GM10248 (cell line): ENCODE results near the gene PSMA2.
A peak's percentile ranks its signal among the peaks of the same experiment; 100 is the strongest.
"Not testable (repeated sequence)": the region's sequence is repeated elsewhere in the genome, so short reads cannot be mapped to it uniquely, and the experiment has no call there.

ENCODE experiments used
- CTCF ChIA-PET: fragments of 300-600 bp; sonication (Branson Sonifier 250); formaldehyde crosslinking; extraction: SDS; loops from one replicate; lab custom pipeline; 2021; ENCODE audit warnings: antibody characterized with exemption; lab: Yijun Ruan, JAX
- POLR2A ChIA-PET: fragments of 350-650 bp; sonication (Branson Sonifier 250); formaldehyde crosslinking; extraction: SDS; loops from one replicate; lab custom pipeline; 2020; ENCODE audit warnings: antibody characterized with exemption; lab: Yijun Ruan, JAX
- DNase-seq: peaks from one replicate; pipeline ENCODE4 v3.0.0; 2012; ENCODE audit errors: extremely low spot score
- CTCF ChIP-seq: IDR thresholded peaks from 2 replicates; pipeline ENCODE4 v1.5.1; 2012; ENCODE audit warnings: mild to moderate bottlenecking, low read depth; ENCODE audit errors: extremely low read depth, missing control alignments, control extremely low read depth

The PSMA2 gene

DNA sequence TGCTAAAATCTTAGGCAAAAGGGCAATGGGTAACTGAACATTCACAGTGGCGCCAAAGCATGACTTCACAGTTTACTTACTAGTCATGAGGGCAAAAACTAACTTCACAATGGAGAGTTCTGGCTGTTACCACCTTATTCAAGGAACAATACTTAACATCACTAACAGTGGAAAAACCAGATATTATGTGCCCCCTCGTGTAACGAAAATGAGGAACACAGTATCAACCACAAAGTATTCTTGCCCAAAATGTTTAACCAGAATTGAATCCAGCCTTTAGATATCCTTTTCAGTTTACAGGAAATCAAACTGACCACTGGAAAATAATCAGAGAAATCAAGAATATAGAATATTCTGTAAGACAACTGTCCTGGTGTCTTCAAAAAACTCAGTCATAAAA, 29.6 kb downstream of the PSMA2 start:
- ChIA-PET POLR2A (no interaction called here), CTCF (interaction anchor here (1.0 kb wide), 1 partner anchor 15 kb away, joined by 3 read pairs; no protein-coding TSS in a partner anchor)
- DNase-seq, result no peak
- TF ChIP-seq CTCF, result no peak

DNA sequence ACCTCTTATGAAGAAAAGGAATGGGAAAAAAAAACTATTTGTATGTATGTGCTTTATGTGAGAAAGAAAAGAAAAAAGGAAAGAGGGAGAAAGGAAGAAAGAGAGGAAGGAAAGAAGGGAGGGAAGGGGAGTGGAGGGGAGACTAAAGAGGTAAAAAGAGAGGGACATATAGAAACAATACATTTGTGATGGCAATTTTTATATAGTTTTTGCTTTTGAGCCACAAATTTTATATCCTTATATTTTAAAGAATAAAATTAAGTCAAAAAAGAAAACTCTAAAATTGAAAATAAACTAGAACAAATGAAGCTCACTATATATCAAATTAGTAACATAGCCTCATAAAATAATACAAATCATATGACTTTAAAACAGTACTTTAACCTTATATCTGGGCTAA, 31.1 kb downstream of the PSMA2 start:
- ChIA-PET POLR2A (no interaction called here), CTCF (interaction anchor here (2.7 kb wide), 1 partner anchor 9 kb away, joined by 9 read pairs; no protein-coding TSS in a partner anchor)
- TF ChIP-seq CTCF, result no peak
- DNase-seq, result no peak

- ChIA-PET POLR2A (no interaction called here), CTCF (interaction anchor here (1.1 to 1.6 kb wide), 2 partner anchors 11 to 46 kb away, joined by 5 read pairs; no protein-coding TSS in a partner anchor)
- no peak for TF ChIP-seq CTCF
- no peak for DNase-seq
These were observed 38.4 kb downstream of the PSMA2 start for GRCh38 chr7:42893346-42894240.

DNA sequence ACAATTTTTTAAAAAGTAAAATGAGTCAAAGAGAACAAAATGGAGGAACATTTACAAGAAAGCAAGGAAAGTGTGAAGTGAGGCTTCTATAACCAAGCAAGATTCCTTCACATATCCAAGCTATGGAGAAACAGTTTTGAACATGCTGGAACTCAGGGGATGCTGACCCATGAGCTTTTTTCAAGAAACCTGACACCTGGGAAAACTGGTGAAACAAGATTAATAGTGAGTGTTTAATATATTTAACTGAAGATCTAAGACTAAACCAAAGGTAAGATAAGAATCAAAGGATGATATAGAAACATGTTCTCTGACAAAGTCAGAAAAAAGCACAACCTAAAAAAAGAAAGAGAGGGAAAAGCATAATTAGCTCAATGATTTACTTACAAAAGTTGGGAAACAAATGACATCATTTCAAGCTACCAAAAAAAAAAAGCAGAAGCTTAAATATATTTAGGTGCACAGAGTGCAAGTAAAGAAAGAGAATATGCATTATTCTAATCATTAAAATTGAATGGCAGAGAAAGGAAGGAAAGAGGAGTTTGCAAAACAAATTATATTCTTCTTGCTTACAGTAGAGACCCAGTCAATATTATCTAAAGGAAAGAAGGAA, 45.0 kb downstream of the PSMA2 start:
- ChIA-PET POLR2A (no interaction called here), CTCF (interaction anchor here (0.8 to 3.7 kb wide), 6 partner anchors 10 to 952 kb away, joined by 3 to 22 read pairs (median 4); no protein-coding TSS in a partner anchor)
- DNase-seq, result no peak
- TF ChIP-seq CTCF, result no peak

DNA sequence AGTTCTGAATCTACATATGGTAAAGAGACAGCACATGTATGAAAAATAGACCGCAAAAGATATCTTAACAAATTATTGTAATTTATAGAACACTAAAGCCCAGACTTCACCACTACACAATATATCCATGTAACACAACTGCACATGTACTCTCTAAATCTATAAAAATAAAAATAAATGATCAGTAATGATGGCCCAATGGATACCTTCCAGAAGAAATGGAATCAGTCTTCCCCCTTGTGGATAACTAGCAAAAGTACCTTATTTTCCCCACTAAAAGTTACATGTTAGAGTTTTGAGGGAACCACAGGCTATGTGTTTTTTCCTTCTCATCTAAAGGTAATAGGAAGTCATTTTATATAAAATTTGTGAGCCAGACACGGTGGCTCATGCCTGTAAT, 45.8 kb downstream of the PSMA2 start:
- ChIA-PET POLR2A (no interaction called here), CTCF (interaction anchor here (0.8 to 3.7 kb wide), 4 partner anchors 9 to 908 kb away, joined by 3 to 22 read pairs (median 6); no protein-coding TSS in a partner anchor)
- TF ChIP-seq CTCF, result peak; percentile 21
- no peak for DNase-seq

DNA sequence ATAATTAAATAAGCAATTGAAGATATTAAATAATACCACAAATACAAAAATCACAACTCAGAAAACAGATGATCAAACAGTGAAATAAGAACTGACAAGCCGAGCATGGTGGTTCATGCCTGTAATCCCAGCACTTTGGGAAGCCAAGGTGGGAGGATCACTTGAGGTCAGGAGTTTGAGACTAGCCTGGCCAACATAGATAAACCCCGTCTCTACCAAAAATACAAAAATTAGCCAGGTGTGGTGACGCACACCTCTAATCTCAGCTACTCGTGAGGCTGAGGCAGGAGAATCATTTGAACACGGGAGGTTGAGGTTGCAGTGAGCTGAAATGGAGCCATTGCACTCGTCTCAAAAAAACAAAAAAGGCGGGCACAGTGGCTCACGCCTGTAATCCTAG, 46.8 kb downstream of the PSMA2 start:
- POLR2A ChIA-PET, DNase-seq: not testable (repeated sequence)
- CTCF ChIA-PET, result interaction anchor here (1.0 to 2.9 kb wide), 2 partner anchors 9 to 907 kb away, joined by 5 to 9 read pairs; no protein-coding TSS in a partner anchor
